ENCODE data around the gene PSMD14. TPM values are rescaled to one million over a fixed set of nuclear protein-coding genes. Genes with fewer than 3 reads are reported as not detected.

The PSMD14 gene
- total RNA-seq, 1 experiment from 2014 or later, result 205 TPM

- intact Hi-C loops (cut with micrococcal nuclease; ENCODE audit: unreplicated experiment), result no loop called here
- Histone ChIP-seq H3K9me3 (ENCODE audit: low read depth, low read length, poor library complexity, severe bottlenecking) (no peaks in the 10 kb centered on the region), H3K36me3 (ENCODE audit: insufficient read depth, low read length, poor library complexity, severe bottlenecking) (no peaks in the 10 kb centered on the region), H3K27ac (ENCODE audit: low read depth, low read length, poor library complexity, severe bottlenecking) (no peak overlapping the region), H3K4me3 (ENCODE audit: low read depth, low read length, poor library complexity, severe bottlenecking) (no peak overlapping the region), H3K4me1 (ENCODE audit: insufficient read depth, low read length, poor library complexity, severe bottlenecking) (peaks cover 3% of the 10 kb centered on the region), H3K27me3 (replicated peaks; ENCODE audit: insufficient read depth, low read depth, low read length, poor library complexity) (peaks cover 5% of the 10 kb centered on the region)
- no peak for DNase-seq (ENCODE audit: low spot score)
- ChIA-PET CTCF (no interaction called here), POLR2A (ENCODE audit: low non-redundant PET) (no interaction called here)
- BruUV-seq (replicated peaks), result no TSS peak
- TF ChIP-seq EZH2 (IDR thresholded peaks at IDR 0.05; ENCODE audit: borderline replicate concordance, low read depth, low read length, poor library complexity, severe bottlenecking) (no peak), CTCF (conservative IDR thresholded peaks at IDR 0.05; ENCODE audit: low read depth, low read length) (no peak)
Measured at GRCh38 chr2:161418715-161419637, 110.8 kb downstream of the PSMD14 start.

GRCh38 chr2:161419638-161420190 is 111.5 kb downstream of the PSMD14 start:
- no peaks in the 10 kb centered on the region for H3K4me1 ChIP-seq (ENCODE audit: insufficient read depth, low read length, poor library complexity, severe bottlenecking)
- H3K4me3 ChIP-seq (ENCODE audit: low read depth, low read length, poor library complexity, severe bottlenecking), result no peak overlapping the region
- no peak for DNase-seq (ENCODE audit: low spot score)
- intact Hi-C loops (cut with micrococcal nuclease; ENCODE audit: unreplicated experiment), result no loop called here
- no peaks in the 10 kb centered on the region for H3K36me3 ChIP-seq (ENCODE audit: insufficient read depth, low read length, poor library complexity, severe bottlenecking)
- CTCF ChIA-PET, result no interaction called here
- H3K9me3 ChIP-seq (ENCODE audit: low read depth, low read length, poor library complexity, severe bottlenecking), result no peaks in the 10 kb centered on the region
- peaks cover 5% of the 10 kb centered on the region for H3K27me3 ChIP-seq (replicated peaks; ENCODE audit: insufficient read depth, low read depth, low read length, poor library complexity)
- no peak for TF ChIP-seq CTCF (conservative IDR thresholded peaks at IDR 0.05; ENCODE audit: low read depth, low read length)
- TF ChIP-seq EZH2 (IDR thresholded peaks at IDR 0.05; ENCODE audit: borderline replicate concordance, low read depth, low read length, poor library complexity, severe bottlenecking), result no peak
- POLR2A ChIA-PET (ENCODE audit: low non-redundant PET), result no interaction called here
- no TSS peak for BruUV-seq (replicated peaks)
- H3K27ac ChIP-seq (ENCODE audit: low read depth, low read length, poor library complexity, severe bottlenecking), result no peak overlapping the region

DNA sequence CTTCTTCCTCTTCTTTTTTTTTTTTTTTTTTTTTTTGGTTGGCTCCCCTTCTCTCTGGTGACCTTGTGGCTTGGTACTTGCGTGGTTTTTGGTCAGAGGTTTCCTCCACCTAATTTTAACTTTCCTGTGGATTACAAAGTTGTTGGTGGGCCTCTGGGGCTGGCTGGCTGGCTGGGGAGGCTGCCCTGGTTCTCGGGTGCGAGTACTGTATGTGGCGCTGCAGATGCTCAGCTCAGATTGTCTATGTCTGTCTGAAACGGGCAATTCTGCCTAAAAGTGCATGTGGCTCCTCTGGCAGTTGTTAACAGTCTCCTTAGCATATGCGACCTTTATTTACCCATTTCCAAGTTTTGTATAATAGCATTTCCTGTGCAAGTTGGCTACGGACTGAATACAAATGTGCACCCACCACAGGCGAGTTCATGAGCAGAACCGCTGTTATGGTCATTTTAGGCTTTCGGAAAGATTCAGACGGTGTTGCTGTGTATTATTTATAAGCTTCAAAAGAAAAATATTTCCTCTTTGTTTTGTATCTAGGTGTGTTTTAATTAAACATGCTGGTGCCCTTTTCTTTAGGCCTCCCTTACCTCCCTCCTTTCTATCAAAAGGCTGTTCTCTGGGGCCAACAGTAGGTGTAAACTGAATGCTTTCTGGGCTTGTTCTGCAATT is 112.3 kb downstream of the PSMD14 start:
- intact Hi-C loops (cut with micrococcal nuclease; ENCODE audit: unreplicated experiment), result no loop called here

More for the DNA sequence above, 112.3 kb downstream of the PSMD14 start:
- BruUV-seq (replicated peaks), result no TSS peak
- no peaks in the 10 kb centered on the region for H3K36me3 ChIP-seq (ENCODE audit: insufficient read depth, low read length, poor library complexity, severe bottlenecking)
- no peak for TF ChIP-seq CTCF (conservative IDR thresholded peaks at IDR 0.05; ENCODE audit: low read depth, low read length)
- TF ChIP-seq EZH2 (IDR thresholded peaks at IDR 0.05; ENCODE audit: borderline replicate concordance, low read depth, low read length, poor library complexity, severe bottlenecking), result no peak
- CTCF ChIA-PET, result no interaction called here
- no peak for DNase-seq (ENCODE audit: low spot score)
- H3K27me3 ChIP-seq (replicated peaks; ENCODE audit: insufficient read depth, low read depth, low read length, poor library complexity), result peaks cover 5% of the 10 kb centered on the region
- no peaks in the 10 kb centered on the region for H3K4me1 ChIP-seq (ENCODE audit: insufficient read depth, low read length, poor library complexity, severe bottlenecking)
- H3K4me3 ChIP-seq (ENCODE audit: low read depth, low read length, poor library complexity, severe bottlenecking), result no peak overlapping the region
- H3K9me3 ChIP-seq (ENCODE audit: low read depth, low read length, poor library complexity, severe bottlenecking), result no peaks in the 10 kb centered on the region
- H3K27ac ChIP-seq (ENCODE audit: low read depth, low read length, poor library complexity, severe bottlenecking), result no peak overlapping the region
- POLR2A ChIA-PET (ENCODE audit: low non-redundant PET), result no interaction called here
